ENCODE results near the gene ZDHHC17. TPM values are rescaled to one million over a fixed set of nuclear protein-coding genes. Genes with fewer than 3 reads are reported as not detected.

Gene ZDHHC17
- total RNA-seq, 1 donor from 2014 or later = 39.6 TPM

- Mint-ChIP-seq H3K27me3 (ENCODE audit: low read depth) (no peaks in the 10 kb centered on the region), H3K4me1 (ENCODE audit: low read depth) (no peaks in the 10 kb centered on the region), H3K9me3 (ENCODE audit: low read depth) (peaks cover 18% of the 10 kb centered on the region), H3K36me3 (ENCODE audit: low read depth) (peaks cover 13% of the 10 kb centered on the region), H3K27ac (ENCODE audit: unreplicated experiment) (no peak overlapping the region), H3K4me3 (ENCODE audit: unreplicated experiment) (no peak overlapping the region)
- TF ChIP-seq, protein P1, sequence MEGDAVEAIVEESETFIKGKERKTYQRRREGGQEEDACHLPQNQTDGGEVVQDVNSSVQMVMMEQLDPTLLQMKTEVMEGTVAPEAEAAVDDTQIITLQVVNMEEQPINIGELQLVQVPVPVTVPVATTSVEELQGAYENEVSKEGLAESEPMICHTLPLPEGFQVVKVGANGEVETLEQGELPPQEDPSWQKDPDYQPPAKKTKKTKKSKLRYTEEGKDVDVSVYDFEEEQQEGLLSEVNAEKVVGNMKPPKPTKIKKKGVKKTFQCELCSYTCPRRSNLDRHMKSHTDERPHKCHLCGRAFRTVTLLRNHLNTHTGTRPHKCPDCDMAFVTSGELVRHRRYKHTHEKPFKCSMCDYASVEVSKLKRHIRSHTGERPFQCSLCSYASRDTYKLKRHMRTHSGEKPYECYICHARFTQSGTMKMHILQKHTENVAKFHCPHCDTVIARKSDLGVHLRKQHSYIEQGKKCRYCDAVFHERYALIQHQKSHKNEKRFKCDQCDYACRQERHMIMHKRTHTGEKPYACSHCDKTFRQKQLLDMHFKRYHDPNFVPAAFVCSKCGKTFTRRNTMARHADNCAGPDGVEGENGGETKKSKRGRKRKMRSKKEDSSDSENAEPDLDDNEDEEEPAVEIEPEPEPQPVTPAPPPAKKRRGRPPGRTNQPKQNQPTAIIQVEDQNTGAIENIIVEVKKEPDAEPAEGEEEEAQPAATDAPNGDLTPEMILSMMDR (IDR thresholded peaks at IDR 0.05) = no peak
- no peak for DNase-seq (ENCODE audit: low spot score)
These were observed 24.0 kb upstream of the ZDHHC17 start for GRCh38 chr12:76739896-76740295.

DNA sequence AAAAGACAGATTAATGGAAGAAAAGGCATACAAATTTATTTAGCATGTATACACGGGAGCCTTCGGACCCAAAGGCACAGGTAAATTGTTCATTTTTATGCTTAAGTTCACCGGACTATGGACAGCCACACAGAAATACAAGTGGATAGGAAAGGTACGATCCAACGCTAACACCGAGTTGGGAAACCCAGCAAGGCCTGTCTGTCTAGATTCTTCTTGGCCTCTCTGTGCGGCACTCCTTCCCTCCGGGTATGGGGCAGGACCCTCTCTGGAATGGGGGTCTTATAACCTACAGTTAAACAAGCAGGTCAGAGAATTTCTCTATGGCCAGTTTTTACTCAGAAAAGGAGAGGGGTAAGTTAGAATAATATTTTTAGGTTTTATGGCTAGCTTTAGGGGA, 23.4 kb upstream of the ZDHHC17 start:
- H3K4me3 Mint-ChIP-seq (ENCODE audit: unreplicated experiment) = no peak overlapping the region
- DNase-seq (ENCODE audit: low spot score) = no peak
- no peaks in the 10 kb centered on the region for H3K4me1 Mint-ChIP-seq (ENCODE audit: low read depth)
- TF ChIP-seq, protein P1 (IDR thresholded peaks at IDR 0.05) = no peak
- H3K27ac Mint-ChIP-seq (ENCODE audit: unreplicated experiment) = no peak overlapping the region
- H3K9me3 Mint-ChIP-seq (ENCODE audit: low read depth) = peaks cover 18% of the 10 kb centered on the region
- no peaks in the 10 kb centered on the region for H3K27me3 Mint-ChIP-seq (ENCODE audit: low read depth)
- H3K36me3 Mint-ChIP-seq (ENCODE audit: low read depth) = peaks cover 13% of the 10 kb centered on the region

- Mint-ChIP-seq H3K27ac (ENCODE audit: unreplicated experiment) (no peak overlapping the region), H3K4me1 (ENCODE audit: low read depth) (no peaks in the 10 kb centered on the region), H3K36me3 (ENCODE audit: low read depth) (no peaks in the 10 kb centered on the region), H3K9me3 (ENCODE audit: low read depth) (no peaks in the 10 kb centered on the region), H3K27me3 (ENCODE audit: low read depth) (no peaks in the 10 kb centered on the region), H3K4me3 (ENCODE audit: unreplicated experiment) (no peak overlapping the region)
- TF ChIP-seq, protein P1 (IDR thresholded peaks at IDR 0.05) = no peak
- no peak for DNase-seq (ENCODE audit: low spot score)
These were observed 18.6 kb upstream of the ZDHHC17 start for GRCh38 chr12:76745343-76745742.

DNA sequence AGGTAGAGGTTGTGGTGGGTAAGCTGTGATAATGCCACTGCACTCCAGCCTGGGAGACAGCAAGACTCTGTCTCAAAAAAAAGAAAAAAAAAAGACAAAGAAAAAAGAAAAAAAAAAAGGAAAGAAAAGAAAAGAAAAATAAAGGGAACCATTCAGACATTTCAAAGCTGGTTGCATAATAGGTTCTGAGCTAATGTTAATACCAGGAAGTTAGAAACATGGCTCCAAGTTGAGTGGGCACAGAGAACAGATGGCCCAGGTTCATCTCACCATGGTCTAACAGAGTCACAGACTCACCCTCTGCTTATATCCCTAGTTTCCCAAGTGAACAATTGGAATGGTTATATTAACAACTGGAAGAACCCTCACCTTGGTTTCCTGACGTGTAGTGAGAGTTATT, 17.4 kb upstream of the ZDHHC17 start:
- no peak overlapping the region for H3K27ac Mint-ChIP-seq (ENCODE audit: unreplicated experiment)
- H3K36me3 Mint-ChIP-seq (ENCODE audit: low read depth) = no peaks in the 10 kb centered on the region
- H3K9me3 Mint-ChIP-seq (ENCODE audit: low read depth) = no peaks in the 10 kb centered on the region
- no peak for DNase-seq (ENCODE audit: low spot score)
- no peaks in the 10 kb centered on the region for H3K4me1 Mint-ChIP-seq (ENCODE audit: low read depth)
- no peaks in the 10 kb centered on the region for H3K27me3 Mint-ChIP-seq (ENCODE audit: low read depth)
- no peak overlapping the region for H3K4me3 Mint-ChIP-seq (ENCODE audit: unreplicated experiment)
- TF ChIP-seq, protein P1 (IDR thresholded peaks at IDR 0.05) = no peak

DNA sequence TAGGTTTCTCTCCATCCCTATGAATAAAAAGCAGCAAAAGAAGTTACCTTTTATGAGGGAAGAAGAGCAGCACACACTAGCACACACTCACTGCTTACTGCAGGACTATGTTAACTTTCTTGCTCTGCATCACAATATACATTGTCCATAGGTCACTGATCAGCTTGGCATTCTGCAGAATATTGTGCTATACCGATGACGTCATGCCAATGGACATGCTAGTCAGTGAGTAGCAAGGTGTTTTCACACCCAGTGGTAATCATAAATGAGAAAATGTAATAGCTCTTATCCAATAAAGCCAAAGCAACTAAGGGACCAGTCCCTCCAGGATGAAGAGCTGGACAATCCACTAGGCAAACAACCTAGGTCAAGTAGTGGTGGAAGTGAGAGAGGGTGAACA, 16.7 kb upstream of the ZDHHC17 start:
- H3K27me3 Mint-ChIP-seq (ENCODE audit: low read depth) = no peaks in the 10 kb centered on the region

More for the DNA sequence above, 16.7 kb upstream of the ZDHHC17 start:
- no peak for DNase-seq (ENCODE audit: low spot score)
- no peak overlapping the region for H3K27ac Mint-ChIP-seq (ENCODE audit: unreplicated experiment)
- H3K4me1 Mint-ChIP-seq (ENCODE audit: low read depth) = no peaks in the 10 kb centered on the region
- TF ChIP-seq, protein P1 (IDR thresholded peaks at IDR 0.05) = no peak
- H3K9me3 Mint-ChIP-seq (ENCODE audit: low read depth) = no peaks in the 10 kb centered on the region
- no peak overlapping the region for H3K4me3 Mint-ChIP-seq (ENCODE audit: unreplicated experiment)
- no peaks in the 10 kb centered on the region for H3K36me3 Mint-ChIP-seq (ENCODE audit: low read depth)

Measured in chondrocyte (in vitro differentiated cells).